Loucy (cell line): ENCODE results near the gene MED13L.

Source experiments
- H2AFZ ChIP-seq: fragments of 200-600 bp; sonication (generic); 2 replicates; pipeline ENCODE4 v1.6.0; 2016; ENCODE audit warnings: antibody characterized with exemption, mild to moderate bottlenecking, low read length, moderate library complexity
- H3F3A ChIP-seq: fragments of 200-600 bp; 2 replicates; pipeline ENCODE4 v1.6.0; 2016; ENCODE audit warnings: antibody characterized with exemption, low read depth, mild to moderate bottlenecking
- H3K27me3 ChIP-seq: fragments of 200-600 bp; sonication (generic); 2 replicates; pipeline ENCODE4 v1.6.1; 2014; ENCODE audit warnings: low read length, mild to moderate bottlenecking; ENCODE audit not compliant: insufficient read depth, poor library complexity, severe bottlenecking
- H3K36me3 ChIP-seq: fragments of 200-600 bp; sonication (generic); 2 replicates; pipeline ENCODE4 v1.6.1; 2016; ENCODE audit warnings: low read length; ENCODE audit not compliant: insufficient read depth
- H3K4me1 ChIP-seq: fragments of 200-600 bp; sonication (generic); 2 replicates; pipeline ENCODE4 v1.5.1; 2014; ENCODE audit warnings: low read length, mild to moderate bottlenecking; ENCODE audit not compliant: insufficient read depth, poor library complexity, severe bottlenecking
- H3K4me2 ChIP-seq: fragments of 200-600 bp; sonication (generic); 2 replicates; pipeline ENCODE4 v1.6.0; 2014; ENCODE audit warnings: antibody characterized with exemption, low read length, low read depth, mild to moderate bottlenecking; ENCODE audit not compliant: poor library complexity, severe bottlenecking
- H3K4me3 ChIP-seq: fragments of 200-600 bp; sonication (generic); 2 replicates; pipeline ENCODE4 v1.5.1; 2014; ENCODE audit warnings: low read length, mild to moderate bottlenecking, mixed read lengths; ENCODE audit not compliant: poor library complexity, severe bottlenecking
- H3K79me2 ChIP-seq: fragments of 200-600 bp; sonication (generic); 2 replicates; pipeline ENCODE4 v1.6.1; 2014; ENCODE audit warnings: low read length; ENCODE audit not compliant: insufficient read depth
- H3K9ac ChIP-seq: fragments of 200-600 bp; sonication (generic); 2 replicates; pipeline ENCODE4 v1.6.0; 2014; ENCODE audit warnings: mild to moderate bottlenecking, low read depth, low read length, moderate library complexity; ENCODE audit not compliant: poor library complexity, severe bottlenecking
- H3K9me2 ChIP-seq: fragments of 200-600 bp; sonication (generic); replicated peaks from 2 replicates; pipeline ENCODE4 v1.6.1; 2016; ENCODE audit warnings: low read depth, low read length, mixed read lengths
- H3K9me3 ChIP-seq: fragments of 200-600 bp; sonication (generic); 2 replicates; pipeline ENCODE4 v1.6.1; 2014; ENCODE audit warnings: mild to moderate bottlenecking, antibody characterized with exemption, low read length, low read depth; ENCODE audit not compliant: insufficient read depth
- H4K20me1 ChIP-seq: fragments of 200-600 bp; sonication (generic); 2 replicates; pipeline ENCODE4 v1.6.0; 2014; ENCODE audit warnings: antibody characterized with exemption, low read length, mild to moderate bottlenecking; ENCODE audit not compliant: insufficient read depth, poor library complexity, severe bottlenecking
- CTCF ChIP-seq: fragments of 200-600 bp; sonication (generic); conservative IDR thresholded peaks from 2 replicates; pipeline ENCODE4 v1.5.1; 2014; ENCODE audit warnings: mild to moderate bottlenecking, antibody characterized with exemption, low read length
- EZH2phosphoT487 ChIP-seq: fragments of 200-600 bp; IDR thresholded peaks from 2 replicates; pipeline ENCODE4 v1.6.1; 2018; ENCODE audit warnings: antibody characterized with exemption, mild to moderate bottlenecking, moderate library complexity, borderline replicate concordance

Gene MED13L

GRCh38 chr12:115914122-115914521 is 363.4 kb downstream of the MED13L start:
- Histone ChIP-seq H3K4me1 (no peaks in the 10 kb centered on the region), H2AFZ (no peak overlapping the region), H3K79me2 (no peaks in the 10 kb centered on the region), H3F3A (no peaks in the 10 kb centered on the region), H3K9me3 (no peaks in the 10 kb centered on the region), H3K9me2 (no peaks in the 10 kb centered on the region), H4K20me1 (no peaks in the 10 kb centered on the region), H3K9ac (no peak overlapping the region), H3K4me2 (no peak overlapping the region), H3K4me3 (no peak overlapping the region), H3K27me3 (no peaks in the 10 kb centered on the region), H3K36me3 (no peaks in the 10 kb centered on the region)
- TF ChIP-seq EZH2phosphoT487: no peak
- no peak for TF ChIP-seq CTCF

- Histone ChIP-seq H3K4me1 (no peaks in the 10 kb centered on the region), H3K4me2 (no peak overlapping the region), H3K9me3 (no peaks in the 10 kb centered on the region), H3K9me2 (no peaks in the 10 kb centered on the region), H3K4me3 (no peak overlapping the region), H3K79me2 (no peaks in the 10 kb centered on the region), H2AFZ (no peak overlapping the region), H3F3A (no peaks in the 10 kb centered on the region), H3K9ac (no peak overlapping the region), H4K20me1 (no peaks in the 10 kb centered on the region), H3K36me3 (no peaks in the 10 kb centered on the region), H3K27me3 (no peaks in the 10 kb centered on the region)
- TF ChIP-seq EZH2phosphoT487 (no peak), CTCF (no peak)
Measured at GRCh38 chr12:115912440-115912839, 365.1 kb downstream of the MED13L start.

- no peaks in the 10 kb centered on the region for H3K4me1 ChIP-seq
- no peaks in the 10 kb centered on the region for H3K79me2 ChIP-seq
- no peaks in the 10 kb centered on the region for H4K20me1 ChIP-seq
- H3K36me3 ChIP-seq: no peaks in the 10 kb centered on the region
- H2AFZ ChIP-seq: no peak overlapping the region
- no peak overlapping the region for H3K4me3 ChIP-seq
- H3K9ac ChIP-seq: no peak overlapping the region
- no peaks in the 10 kb centered on the region for H3F3A ChIP-seq
- no peak overlapping the region for H3K4me2 ChIP-seq
- H3K9me3 ChIP-seq: no peaks in the 10 kb centered on the region
- H3K9me2 ChIP-seq: no peaks in the 10 kb centered on the region
- TF ChIP-seq EZH2phosphoT487 (no peak), CTCF (no peak)
- no peaks in the 10 kb centered on the region for H3K27me3 ChIP-seq
Measured at GRCh38 chr12:115911360-115911759, 366.1 kb downstream of the MED13L start.
